Measurements from ENCODE around the gene UVSSA.

Gene UVSSA

GRCh38 chr4:1413687-1414479 is 66.9 kb downstream of the UVSSA start:
- ChIA-PET CTCF (no interaction called here), POLR2A (no interaction called here)
- no peak for DNase-seq (ENCODE audit: low read depth, low spot score)
- H3K4me3 ChIP-seq (ENCODE audit: low read depth, low read length), result no peak overlapping the region
- no peak for TF ChIP-seq CTCF (IDR thresholded peaks at IDR 0.05; ENCODE audit: insufficient read depth, low read length, missing control alignments)

- ChIA-PET CTCF (no interaction called here), POLR2A (no interaction called here)
- H3K4me3 ChIP-seq (ENCODE audit: low read depth, low read length), result no peak overlapping the region
- DNase-seq (ENCODE audit: low read depth, low spot score), result no peak
- no peak for TF ChIP-seq CTCF (IDR thresholded peaks at IDR 0.05; ENCODE audit: insufficient read depth, low read length, missing control alignments)
These were observed 68.0 kb downstream of the UVSSA start for GRCh38 chr4:1414831-1415680.

- no peak for DNase-seq (ENCODE audit: low read depth, low spot score)
- CTCF ChIA-PET, result no interaction called here
- no peak for TF ChIP-seq CTCF (IDR thresholded peaks at IDR 0.05; ENCODE audit: insufficient read depth, low read length, missing control alignments)
These were observed 68.6 kb downstream of the UVSSA start for GRCh38 chr4:1415681-1415981.

DNA sequence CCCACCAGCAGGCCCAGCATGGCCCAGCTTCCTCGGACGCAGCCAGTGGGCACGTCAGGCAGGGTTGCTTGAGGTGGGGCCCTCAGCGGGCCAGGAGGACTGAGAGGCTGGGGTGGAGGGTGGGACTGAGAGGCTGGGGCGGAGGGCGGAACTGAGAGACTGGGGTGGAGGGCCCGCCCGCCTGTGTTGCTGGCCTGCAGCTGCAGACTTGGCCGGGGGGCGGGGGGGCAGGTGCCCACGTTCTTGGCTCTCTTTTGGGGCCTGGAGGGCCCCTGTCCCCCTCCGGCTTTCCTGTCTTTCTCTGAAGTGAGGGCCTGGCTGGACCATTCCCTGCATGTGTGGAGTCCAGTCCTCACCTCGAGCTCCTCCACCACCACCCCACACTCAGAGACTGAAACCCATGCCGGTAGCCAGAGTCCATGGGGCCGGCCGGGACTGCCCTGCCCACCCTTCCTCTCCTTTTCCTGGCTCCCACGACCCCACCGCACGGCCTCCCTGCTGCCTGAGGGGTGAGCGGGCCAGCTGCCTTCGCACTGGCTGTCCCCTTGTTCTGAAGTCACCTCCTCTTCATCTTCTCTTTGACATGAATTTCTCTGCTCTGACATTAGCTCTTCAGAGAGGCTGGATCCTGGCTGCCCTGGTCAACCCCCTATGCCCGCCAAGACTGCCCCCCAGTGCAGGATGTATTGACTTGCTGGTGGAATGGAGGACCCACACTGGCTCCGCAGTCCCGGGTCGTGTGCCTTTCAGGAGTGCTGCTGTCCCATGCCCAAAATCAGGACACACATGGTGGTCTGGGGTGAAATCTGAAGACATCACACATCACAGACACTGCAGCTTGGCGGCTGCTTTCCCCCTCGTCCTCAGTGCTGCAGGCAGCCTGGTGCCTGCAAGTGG is 69.3 kb downstream of the UVSSA start:
- CTCF ChIA-PET, result no interaction called here
- TF ChIP-seq CTCF (IDR thresholded peaks at IDR 0.05; ENCODE audit: insufficient read depth, low read length, missing control alignments), result no peak
- no peak for DNase-seq (ENCODE audit: low read depth, low spot score)
- no peak overlapping the region for H3K4me3 ChIP-seq (ENCODE audit: low read depth, low read length)
- POLR2A ChIA-PET, result no interaction called here

More at GRCh38 chr4:1415681-1415981, 68.6 kb downstream of the UVSSA start:
- POLR2A ChIA-PET, result no interaction called here
- H3K4me3 ChIP-seq (ENCODE audit: low read depth, low read length), result no peak overlapping the region

GRCh38 chr4:1416948-1417260 is 69.9 kb downstream of the UVSSA start:
- POLR2A ChIA-PET, result no interaction called here
- H3K4me3 ChIP-seq (ENCODE audit: low read depth, low read length), result no peak overlapping the region
- no peak for TF ChIP-seq CTCF (IDR thresholded peaks at IDR 0.05; ENCODE audit: insufficient read depth, low read length, missing control alignments)
- no peak for DNase-seq (ENCODE audit: low read depth, low spot score)
- CTCF ChIA-PET, result no interaction called here
